Measurements from ENCODE around the gene SLC1A7. TPM values are rescaled to one million over a fixed set of nuclear protein-coding genes. Genes with fewer than 3 reads are reported as not detected.
A peak's percentile ranks its signal among the peaks of the same experiment; 100 is the strongest.

Gene SLC1A7
- polyA plus RNA-seq, 1 donor (not counting 4 experiments of a cell fraction or from before 2014, with no cell fraction given): not detected

DNA sequence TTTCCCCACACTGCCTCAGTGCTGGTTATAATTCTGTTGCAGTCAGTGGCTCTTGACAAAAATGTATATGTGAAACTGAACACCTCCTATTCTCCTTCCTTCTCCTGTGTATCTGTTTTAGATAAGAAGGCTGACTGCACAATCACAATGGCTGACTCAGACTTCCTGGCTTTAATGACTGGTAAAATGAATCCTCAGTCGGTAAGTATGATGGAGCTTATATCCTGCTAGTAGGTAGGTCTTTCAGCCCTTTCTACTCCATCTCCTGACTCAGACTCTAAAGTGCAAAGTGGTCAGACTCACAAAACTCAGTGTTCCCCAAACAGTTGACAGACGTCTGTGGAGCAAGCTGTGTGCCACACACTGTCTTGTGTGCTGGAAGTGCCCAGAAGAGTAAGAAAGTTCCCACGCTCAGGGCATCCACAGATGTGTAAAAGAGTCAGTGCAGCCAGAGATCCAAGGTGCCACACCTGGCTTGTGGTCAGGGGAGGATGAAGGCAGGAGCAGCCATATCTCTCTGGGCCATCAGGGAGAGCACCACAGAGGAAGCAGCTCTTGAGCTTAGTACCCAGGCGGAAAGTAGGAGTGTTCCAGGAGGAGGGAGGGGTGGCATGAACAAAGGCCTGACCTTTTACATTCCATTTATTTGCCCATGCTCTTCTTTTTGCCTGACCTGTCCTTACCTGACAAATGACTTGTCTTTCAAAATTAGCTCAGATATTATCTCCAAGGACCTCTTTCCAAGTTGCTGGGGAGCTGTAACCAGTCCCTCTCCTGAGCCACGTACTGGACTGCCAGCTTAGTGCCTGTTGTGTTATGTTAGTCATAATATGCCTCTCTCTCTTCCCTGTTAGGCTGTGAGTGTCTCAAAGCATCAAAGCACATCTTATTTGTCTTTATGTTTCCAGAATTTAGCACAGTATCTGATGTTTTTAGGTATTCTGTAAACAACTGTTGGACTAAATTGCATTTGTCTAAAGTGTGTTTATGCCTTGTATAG is 94.4 kb downstream of the SLC1A7 start:
- Histone ChIP-seq H3K9me3 (ENCODE audit: control insufficient read depth, low read depth, low read length) (no peaks in the 10 kb centered on the region), H3K79me2 (ENCODE audit: control insufficient read depth, insufficient read depth, low read length) (no peaks in the 10 kb centered on the region), H3K4me2 (ENCODE audit: control insufficient read depth, extremely low read depth, insufficient read depth, low read depth, low read length) (peak overlapping the region; percentile 13), H3K27me3 (ENCODE audit: control insufficient read depth, extremely low read depth, insufficient read depth, low read length) (no peaks in the 10 kb centered on the region), H4K20me1 (ENCODE audit: control insufficient read depth, extremely low read depth, insufficient read depth, low read length) (no peaks in the 10 kb centered on the region), H2AFZ (ENCODE audit: control insufficient read depth, low read length) (no peak overlapping the region), H3K9me1 (ENCODE audit: control insufficient read depth, extremely low read depth, insufficient read depth, low read length) (no peaks in the 10 kb centered on the region), H3K36me3 (ENCODE audit: control insufficient read depth in 2 of 2, extremely low read depth in 1 of 2, insufficient read depth in 2 of 2, low read length in 2 of 2) (peaks cover 0 to 2% of the 10 kb centered on the region in 2 experiments), H3K4me3 (ENCODE audit: control insufficient read depth in 2 of 3, extremely low read depth in 1 of 3, insufficient read depth in 2 of 3, low read depth in 1 of 3, low read length in 3 of 3) (no peak overlapping the region), H3K27ac (ENCODE audit: control insufficient read depth, insufficient read depth, low read length) (no peak overlapping the region), H3K9ac (ENCODE audit: control insufficient read depth, extremely low read depth, insufficient read depth, low read length) (no peak overlapping the region), H3K4me1 (ENCODE audit: control insufficient read depth, extremely low read depth, insufficient read depth, low read length) (peaks cover 16% of the 10 kb centered on the region)
- dilution Hi-C loops (cut with MboI; ENCODE audit: extremely low pct_ligation_motif_present, low sequenced_read_pairs): no loop called here
- TF ChIP-seq, protein P1, sequence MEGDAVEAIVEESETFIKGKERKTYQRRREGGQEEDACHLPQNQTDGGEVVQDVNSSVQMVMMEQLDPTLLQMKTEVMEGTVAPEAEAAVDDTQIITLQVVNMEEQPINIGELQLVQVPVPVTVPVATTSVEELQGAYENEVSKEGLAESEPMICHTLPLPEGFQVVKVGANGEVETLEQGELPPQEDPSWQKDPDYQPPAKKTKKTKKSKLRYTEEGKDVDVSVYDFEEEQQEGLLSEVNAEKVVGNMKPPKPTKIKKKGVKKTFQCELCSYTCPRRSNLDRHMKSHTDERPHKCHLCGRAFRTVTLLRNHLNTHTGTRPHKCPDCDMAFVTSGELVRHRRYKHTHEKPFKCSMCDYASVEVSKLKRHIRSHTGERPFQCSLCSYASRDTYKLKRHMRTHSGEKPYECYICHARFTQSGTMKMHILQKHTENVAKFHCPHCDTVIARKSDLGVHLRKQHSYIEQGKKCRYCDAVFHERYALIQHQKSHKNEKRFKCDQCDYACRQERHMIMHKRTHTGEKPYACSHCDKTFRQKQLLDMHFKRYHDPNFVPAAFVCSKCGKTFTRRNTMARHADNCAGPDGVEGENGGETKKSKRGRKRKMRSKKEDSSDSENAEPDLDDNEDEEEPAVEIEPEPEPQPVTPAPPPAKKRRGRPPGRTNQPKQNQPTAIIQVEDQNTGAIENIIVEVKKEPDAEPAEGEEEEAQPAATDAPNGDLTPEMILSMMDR (optimal IDR thresholded peaks at IDR 0.05 in 1 of 3, IDR thresholded peaks at IDR 0.05 in 1 of 3, conservative IDR thresholded peaks at IDR 0.05 in 1 of 3; ENCODE audit: extremely low read depth in 1 of 3, insufficient read depth in 2 of 3, low read length in 3 of 3): no peak
- no peak for TF ChIP-seq EZH2 (IDR thresholded peaks at IDR 0.05; ENCODE audit: low read length)
- FAIRE-seq (peak; percentile 64), DNase-seq (ENCODE audit: low read depth, low spot score) (no peak)

DNA sequence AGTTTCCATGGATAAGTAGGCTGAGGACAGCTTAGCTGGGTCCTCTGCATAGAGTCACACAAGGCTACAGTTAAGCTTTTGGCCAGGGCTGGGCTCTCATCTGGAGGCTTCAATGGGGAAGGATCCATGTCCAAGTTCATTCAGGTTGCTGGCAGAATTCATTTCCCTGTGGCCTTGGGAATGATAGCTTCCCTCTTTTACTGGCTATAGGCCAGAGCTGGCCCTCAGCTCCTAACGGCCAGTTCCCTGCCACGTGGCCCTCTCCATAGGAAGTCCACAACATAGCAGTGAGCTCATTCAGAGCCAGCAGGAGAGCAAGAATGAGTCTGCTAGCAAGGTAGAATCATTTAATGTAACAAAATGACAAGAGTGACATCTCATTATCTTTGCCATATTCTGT is 95.5 kb downstream of the SLC1A7 start:
- no peak overlapping the region for H3K9ac ChIP-seq (ENCODE audit: control insufficient read depth, extremely low read depth, insufficient read depth, low read length)
- H2AFZ ChIP-seq (ENCODE audit: control insufficient read depth, low read length): no peak overlapping the region
- no peak overlapping the region for H3K27ac ChIP-seq (ENCODE audit: control insufficient read depth, insufficient read depth, low read length)
- TF ChIP-seq, protein P1 (optimal IDR thresholded peaks at IDR 0.05 in 1 of 3, IDR thresholded peaks at IDR 0.05 in 1 of 3, conservative IDR thresholded peaks at IDR 0.05 in 1 of 3; ENCODE audit: extremely low read depth in 1 of 3, insufficient read depth in 2 of 3, low read length in 3 of 3): no peak
- no peak for TF ChIP-seq EZH2 (IDR thresholded peaks at IDR 0.05; ENCODE audit: low read length)
- FAIRE-seq (no peak), DNase-seq (ENCODE audit: low read depth, low spot score) (no peak)
- no peaks in the 10 kb centered on the region for H3K79me2 ChIP-seq (ENCODE audit: control insufficient read depth, insufficient read depth, low read length)
- dilution Hi-C loops (cut with MboI; ENCODE audit: extremely low pct_ligation_motif_present, low sequenced_read_pairs): no loop called here
- H3K9me3 ChIP-seq (ENCODE audit: control insufficient read depth, low read depth, low read length): no peaks in the 10 kb centered on the region
- no peaks in the 10 kb centered on the region for H3K9me1 ChIP-seq (ENCODE audit: control insufficient read depth, extremely low read depth, insufficient read depth, low read length)
- H3K36me3 ChIP-seq (ENCODE audit: control insufficient read depth in 2 of 2, extremely low read depth in 1 of 2, insufficient read depth in 2 of 2, low read length in 2 of 2): peaks cover 0 to 1% of the 10 kb centered on the region in 2 experiments
- no peak overlapping the region for H3K4me3 ChIP-seq (ENCODE audit: control insufficient read depth in 2 of 3, extremely low read depth in 1 of 3, insufficient read depth in 2 of 3, low read depth in 1 of 3, low read length in 3 of 3)
- no peaks in the 10 kb centered on the region for H3K27me3 ChIP-seq (ENCODE audit: control insufficient read depth, extremely low read depth, insufficient read depth, low read length)
- no peak overlapping the region for H3K4me2 ChIP-seq (ENCODE audit: control insufficient read depth, extremely low read depth, insufficient read depth, low read depth, low read length)
- no peaks in the 10 kb centered on the region for H4K20me1 ChIP-seq (ENCODE audit: control insufficient read depth, extremely low read depth, insufficient read depth, low read length)
- peaks cover 16% of the 10 kb centered on the region for H3K4me1 ChIP-seq (ENCODE audit: control insufficient read depth, extremely low read depth, insufficient read depth, low read length)

All from keratinocyte (primary cell).